ENCODE results near the gene PSME3IP1.

Gene PSME3IP1

DNA sequence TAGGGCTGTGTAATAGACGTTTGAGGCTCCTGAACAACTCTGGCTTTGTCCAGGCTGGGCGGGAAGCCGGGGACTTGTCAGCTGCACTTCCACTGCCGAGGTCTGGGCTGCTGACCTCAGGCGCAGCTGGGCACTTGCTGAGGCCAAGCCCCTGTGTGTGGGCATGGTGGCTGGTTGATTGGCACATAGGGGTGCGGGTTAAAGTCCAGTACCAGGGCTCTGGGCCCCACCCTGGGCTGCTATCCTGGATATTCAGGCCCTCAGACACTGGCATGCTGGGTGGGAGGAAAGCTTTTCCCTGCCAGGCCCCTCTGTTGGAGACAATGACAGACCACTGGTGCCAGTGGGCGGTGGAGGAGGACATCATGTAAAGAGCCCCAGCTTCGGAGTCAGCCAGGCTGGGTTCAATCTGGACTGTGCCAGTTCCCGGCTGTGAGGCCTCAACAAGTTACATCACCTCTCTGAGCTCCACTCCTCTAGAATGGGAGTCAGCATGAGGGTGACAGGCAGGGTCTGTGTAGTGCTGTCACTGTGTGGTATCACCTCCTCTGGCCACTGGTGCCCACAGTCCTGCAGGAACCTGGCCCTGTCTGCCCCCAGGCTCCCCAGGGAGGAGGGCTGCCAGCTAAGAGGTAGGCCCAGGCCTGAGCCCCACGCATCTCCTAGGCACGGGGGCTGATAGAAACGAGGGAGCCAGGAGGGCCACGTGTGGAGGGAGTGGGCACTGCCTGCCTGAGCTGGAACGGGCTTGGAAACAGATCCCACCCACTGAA is 42.5 kb downstream of the PSME3IP1 start:
- DNase-seq = no peak

DNA sequence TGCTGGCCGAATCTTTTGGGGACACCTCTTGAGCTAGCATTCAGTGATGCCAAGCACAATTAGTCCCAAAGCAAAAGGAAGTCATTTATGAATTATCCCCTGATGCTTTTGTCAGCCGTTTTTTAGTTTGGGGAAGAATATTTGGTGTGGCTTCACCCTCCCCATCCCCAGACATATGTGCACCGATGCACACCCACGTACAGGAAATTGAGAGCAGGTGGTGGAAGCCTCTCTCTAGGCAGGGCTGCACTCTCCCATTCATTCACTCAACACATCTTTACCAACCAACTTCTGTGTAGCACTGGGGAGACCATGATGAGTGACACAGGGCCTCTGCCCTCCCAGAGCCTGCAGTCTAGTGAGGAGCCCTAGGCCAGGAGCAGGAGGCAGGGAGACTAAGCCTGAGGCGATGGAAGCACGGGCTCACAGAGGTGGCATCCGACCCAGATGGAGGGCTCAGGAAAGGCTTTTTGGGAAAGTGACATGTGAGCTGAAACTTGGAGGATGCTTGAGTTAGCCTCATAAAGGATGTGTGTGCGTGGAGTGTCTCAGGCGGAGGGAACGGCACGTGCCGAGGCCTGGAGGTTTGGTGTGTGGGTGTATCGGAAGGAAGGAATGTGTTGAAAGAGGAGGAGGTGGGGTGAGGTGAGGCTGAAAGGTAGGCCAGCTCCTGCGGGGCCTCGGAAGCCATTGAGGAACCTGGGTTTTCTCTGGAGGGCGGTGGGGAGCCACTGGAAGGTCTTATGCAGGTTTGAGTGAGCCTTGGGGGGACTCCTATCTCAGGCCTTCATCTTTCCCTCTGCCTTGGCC is 43.8 kb downstream of the PSME3IP1 start:
- DNase-seq = no peak

- DNase-seq = no peak
Observed at GRCh38 chr16:57140931-57141668, 44.7 kb downstream of the PSME3IP1 start.

- DNase-seq = no peak
Observed at GRCh38 chr16:57138281-57138935, 47.4 kb downstream of the PSME3IP1 start.

- DNase-seq = no peak
Observed at GRCh38 chr16:57137566-57138273, 48.1 kb downstream of the PSME3IP1 start.

- DNase-seq = no peak
Observed at GRCh38 chr16:57137043-57137442, 48.8 kb downstream of the PSME3IP1 start.

GRCh38 chr16:57134982-57135381 is 50.9 kb downstream of the PSME3IP1 start:
- no peak for DNase-seq

DNA sequence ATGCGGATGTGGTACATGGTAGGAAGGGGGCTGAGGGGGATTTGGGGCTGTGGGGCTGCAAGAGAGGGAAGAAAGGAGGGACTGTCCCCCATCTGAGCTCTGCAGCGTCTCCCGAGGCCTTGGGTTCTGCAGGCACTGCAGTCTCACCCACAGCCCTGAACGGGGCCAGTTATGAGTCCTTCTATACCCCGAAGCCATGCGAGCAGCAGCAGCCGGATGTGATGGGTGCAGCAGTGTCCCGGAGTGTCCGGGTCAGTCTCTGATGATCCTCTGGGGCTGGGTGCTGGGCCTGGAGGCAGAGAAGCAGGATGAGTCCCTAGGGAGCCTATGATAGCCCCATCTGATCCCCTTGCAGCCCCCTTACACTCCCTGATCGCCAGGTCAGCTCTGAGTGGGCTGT is 52.0 kb downstream of the PSME3IP1 start:
- DNase-seq = no peak

- DNase-seq = no peak
Observed at GRCh38 chr16:57133031-57133430, 52.8 kb downstream of the PSME3IP1 start.

DNA sequence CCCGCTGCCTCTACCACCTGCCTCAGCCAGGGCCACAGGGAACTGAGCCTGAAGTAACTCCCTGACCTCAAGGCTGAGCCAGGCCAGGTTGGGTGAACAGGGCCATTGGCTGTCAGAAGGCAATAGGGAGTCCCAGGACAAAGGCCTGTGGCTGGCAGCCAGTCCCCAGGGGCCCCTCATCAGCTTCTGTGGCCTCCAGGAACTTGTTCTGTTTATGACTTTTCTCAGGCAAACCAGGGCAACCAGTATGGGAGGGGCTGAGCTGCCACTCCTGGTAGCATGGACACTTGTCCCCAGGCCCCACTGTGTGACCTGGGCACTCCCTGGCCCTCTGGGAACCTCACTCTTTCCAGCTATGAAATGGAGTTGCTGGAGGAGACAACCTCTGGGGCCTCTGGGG is 53.4 kb downstream of the PSME3IP1 start:
- DNase-seq = no peak

DNA sequence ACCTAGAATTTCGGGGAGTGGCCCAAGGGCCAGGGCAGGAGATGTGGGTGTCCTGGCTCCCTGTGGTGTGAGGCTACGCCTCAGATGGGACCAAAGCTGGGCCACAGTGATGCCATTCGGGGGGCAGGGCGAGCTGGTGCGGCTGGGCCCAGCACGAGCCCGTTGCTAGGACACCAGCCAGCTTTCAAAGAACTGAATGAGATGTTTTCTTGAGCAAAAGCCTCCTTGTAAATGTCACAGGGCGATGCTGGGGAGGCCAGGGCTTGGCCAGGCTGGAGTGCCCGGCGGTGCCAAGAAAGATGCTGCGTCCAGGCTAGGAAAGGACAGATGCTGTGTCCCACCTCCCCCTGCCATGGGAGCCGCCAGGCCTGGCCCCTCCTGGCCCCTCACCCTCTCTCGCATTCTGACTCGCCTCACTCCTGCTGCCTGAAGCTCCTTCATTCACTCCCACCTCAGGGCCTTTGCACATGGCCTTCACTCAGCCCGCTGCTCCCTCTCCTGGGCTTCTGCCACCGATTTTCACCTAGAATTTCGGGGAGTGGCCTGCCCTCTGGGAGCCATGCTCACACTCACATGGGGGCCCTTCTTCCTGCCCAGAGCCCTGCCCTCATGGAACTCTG is 54.4 kb downstream of the PSME3IP1 start:
- no peak for DNase-seq

GRCh38 chr16:57130950-57131321 is 54.9 kb downstream of the PSME3IP1 start:
- DNase-seq = no peak

DNA sequence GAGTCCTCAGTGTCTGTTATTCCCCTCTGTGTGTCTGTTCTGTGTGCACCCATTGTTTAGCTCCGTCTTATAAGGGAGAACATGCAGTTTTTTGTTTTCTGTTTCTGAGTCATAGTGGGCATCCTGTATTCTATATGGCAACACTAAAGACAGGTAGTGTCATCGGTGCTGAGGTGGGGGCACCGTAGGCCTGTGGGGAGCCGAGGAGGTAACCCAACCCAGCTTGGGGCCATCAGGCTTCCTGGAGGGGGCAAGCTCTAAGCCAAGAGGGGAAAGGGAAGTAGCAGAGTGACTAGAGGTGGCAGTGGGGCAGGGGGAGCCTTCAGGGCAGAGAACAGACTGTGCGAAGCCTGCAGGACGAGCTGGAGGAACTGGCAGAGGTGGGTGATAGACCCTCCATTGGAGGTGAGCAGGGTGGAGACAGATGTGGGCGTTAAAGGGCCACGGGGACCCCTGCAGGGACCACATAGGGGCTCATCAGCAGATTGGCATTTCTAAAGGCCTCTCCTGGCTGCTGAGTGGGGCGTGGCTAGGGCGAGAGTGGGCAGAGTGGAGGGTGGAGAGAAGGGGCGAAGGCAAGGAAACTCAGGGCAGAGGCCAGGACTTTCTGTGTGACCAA is 57.0 kb downstream of the PSME3IP1 start:
- DNase-seq = no peak

DNA sequence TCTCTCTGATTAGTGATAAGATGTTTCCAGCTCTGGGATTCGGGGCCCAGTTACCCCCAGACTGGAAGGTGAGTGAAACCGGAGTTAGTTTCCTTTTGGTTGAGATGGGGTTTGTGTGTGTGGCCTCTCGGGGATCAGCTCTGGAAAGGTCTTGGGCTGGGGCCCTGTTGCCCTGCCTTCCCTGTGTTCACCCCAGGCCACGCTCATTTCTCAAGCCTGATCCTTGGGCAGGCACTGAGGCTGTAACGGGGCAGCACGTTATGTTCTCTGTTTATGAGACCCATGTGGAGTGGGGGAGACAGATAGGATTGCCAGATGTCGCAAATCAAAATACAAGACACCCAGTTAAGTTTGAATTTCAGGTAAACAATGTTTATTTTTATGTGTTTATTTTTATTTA is 58.0 kb downstream of the PSME3IP1 start:
- DNase-seq = no peak

- no peak for DNase-seq
Observed at GRCh38 chr16:57127037-57127763, 58.6 kb downstream of the PSME3IP1 start.

DNA sequence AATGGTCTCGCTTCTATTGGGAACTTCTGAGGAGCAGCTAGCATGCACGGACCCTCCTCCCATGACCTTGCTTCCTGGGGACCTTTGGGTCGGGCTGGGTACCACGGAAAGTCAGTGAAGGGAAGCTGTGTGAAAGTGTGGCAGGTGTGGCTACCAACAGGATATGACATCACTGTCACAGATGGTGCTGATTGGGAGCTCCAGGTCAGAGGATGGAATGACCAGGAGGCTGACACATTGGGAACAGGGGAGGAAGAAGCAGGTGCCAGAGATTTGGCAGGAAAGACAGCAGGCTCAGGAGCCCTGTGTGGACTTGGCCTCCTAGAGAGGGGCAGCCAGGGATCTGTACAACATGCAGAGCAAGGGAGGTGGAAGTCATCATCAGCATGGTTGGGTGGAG is 59.4 kb downstream of the PSME3IP1 start:
- no peak for DNase-seq

- no peak for DNase-seq
Observed at GRCh38 chr16:57125969-57126368, 59.9 kb downstream of the PSME3IP1 start.

DNA sequence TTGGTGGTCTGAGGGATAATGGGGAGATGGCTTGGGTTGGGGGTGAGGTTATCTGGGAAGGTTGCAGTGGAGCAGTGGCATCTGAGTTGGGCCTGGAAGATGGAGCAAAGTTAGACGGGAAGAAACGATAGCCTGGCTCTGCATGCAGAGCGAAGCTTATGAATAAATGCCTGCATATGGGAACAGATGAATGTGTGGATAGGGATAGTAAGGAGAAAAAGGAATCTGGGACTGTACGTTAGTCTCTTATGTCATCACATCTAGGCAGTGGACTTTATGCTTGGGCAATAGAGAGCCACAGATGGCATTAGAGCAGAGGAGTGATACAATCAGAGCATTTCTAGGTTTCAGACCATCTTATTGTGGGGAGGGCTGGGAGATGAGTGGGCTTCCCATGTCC is 60.5 kb downstream of the PSME3IP1 start:
- DNase-seq = no peak

- DNase-seq = no peak
Observed at GRCh38 chr16:57123974-57124674, 61.7 kb downstream of the PSME3IP1 start.
